GM04504 (cell line): ENCODE measurements around the gene PSME2.

Experiments used
- DNase-seq: peaks from one replicate; pipeline ENCODE4 v3.0.0-alpha.2; 2012; ENCODE audit warnings: low read depth

Gene PSME2, protein sequence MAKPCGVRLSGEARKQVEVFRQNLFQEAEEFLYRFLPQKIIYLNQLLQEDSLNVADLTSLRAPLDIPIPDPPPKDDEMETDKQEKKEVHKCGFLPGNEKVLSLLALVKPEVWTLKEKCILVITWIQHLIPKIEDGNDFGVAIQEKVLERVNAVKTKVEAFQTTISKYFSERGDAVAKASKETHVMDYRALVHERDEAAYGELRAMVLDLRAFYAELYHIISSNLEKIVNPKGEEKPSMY

DNA sequence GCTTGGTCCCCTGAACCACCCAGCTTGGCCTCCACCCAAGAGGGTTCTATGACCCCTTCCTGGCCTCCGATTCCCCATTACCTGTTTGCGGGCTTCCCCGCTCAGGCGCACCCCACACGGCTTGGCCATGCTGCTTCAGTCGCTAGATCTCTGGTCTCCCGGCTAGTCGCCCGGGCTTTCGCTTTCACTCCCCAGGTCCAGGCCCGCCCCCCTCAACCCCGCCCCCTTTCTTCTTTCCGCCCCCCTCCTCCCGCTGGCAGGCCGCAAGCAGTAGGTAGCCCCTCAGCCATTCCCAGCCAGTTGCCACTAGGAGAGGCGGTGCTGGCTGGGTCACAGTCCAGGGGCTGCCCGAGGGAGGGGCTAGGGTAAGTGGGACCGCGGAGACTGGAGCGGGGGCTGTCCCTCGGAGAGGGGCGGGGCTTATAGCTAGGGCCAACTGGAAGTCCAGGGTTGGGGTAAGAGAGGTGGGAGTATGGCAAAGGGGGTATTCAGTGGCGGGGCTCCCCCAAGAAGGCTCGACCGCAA lies at the start of gene PSME2:
Gene PSME2 (minus strand): TSS at position 158 of the 525 bp plus-strand sequence. CDS start 29 bp downstream, at position 129.
- DNase-seq: peak; percentile 89

DNA sequence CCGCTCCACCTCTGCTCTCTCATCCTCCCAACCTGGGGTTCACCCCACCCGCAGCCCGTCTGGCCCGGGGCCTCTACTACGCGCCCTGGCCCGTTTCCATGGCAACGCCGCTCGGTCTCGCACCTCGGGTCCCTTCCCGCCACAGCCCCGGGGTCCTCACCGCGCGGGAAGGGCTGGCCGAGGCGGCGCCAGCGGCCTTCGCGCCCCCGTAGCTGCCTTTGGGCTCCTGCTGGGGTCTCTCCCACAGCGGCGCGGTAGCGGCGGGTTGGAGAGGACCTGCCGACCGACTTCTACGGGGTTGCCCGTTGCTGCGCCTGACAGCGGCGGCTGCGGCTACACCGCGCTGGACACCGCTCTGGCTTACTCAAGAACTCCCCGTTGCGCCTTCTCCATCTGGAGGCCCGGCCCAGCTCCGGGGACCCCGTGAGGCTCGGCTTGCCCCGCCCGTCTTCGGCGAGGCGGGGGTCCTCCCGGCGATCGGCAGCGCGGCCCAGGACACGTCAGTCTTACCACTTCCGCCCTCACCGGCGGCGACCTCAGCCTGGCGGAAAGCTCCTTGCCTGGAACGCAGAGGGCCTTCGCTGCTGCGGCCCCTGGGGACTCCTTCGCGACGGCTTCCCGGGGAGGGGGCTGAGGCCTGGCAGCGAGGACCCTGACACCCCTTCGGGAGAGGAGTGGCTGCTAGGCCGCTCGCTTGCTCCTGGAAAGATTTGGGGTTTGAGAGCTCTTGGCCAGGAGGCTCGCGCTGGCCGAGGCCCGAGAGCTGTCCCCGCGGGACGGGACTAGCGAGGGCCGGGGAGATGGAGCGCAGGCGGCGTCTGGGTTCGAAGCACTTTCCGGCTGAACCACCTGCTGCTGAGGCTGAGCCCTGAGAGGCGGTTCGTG lies 49.0 kb upstream of the PSME2 start, which contains the start of gene TM9SF1:
Gene TM9SF1 (minus strand): TSS at position 256 of the 885 bp plus-strand sequence. CDS start 422 bp downstream, outside the sequence.
- DNase-seq: peak; percentile 68

- DNase-seq: no peak
Measured at GRCh38 chr14:24194873-24195185, 48.4 kb upstream of the PSME2 start.

DNA sequence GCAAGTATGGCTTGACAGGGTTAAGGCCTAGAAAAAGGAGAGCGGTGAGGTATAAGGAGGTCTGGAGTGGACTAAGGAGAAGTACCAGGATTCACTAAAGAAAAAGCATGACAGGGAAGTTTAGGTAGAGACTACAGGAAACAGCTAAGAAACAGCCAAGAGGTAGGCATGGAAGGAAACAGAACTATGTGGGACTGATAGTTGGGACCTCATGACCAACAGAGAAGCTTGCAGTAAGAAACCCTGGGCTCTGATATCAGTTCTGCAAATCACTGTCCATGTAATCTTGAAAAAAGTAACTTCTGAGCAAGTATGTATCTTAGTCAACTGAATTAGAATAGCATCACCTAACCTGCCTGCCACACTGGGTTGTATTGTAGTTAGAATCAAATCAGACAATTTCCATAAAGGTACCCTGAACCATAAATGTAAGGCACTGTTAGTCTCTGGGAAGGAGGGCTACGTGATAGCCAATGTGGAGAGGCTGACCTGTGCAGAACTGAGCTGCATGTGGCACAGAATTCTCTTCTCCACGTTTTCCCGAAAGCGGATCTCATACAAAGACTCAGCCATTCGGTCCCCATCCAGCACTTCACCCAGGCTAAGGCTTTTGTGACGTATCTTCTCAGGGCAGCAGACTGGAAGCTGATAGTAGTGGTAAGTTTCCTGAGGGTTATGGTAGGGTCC lies 47.9 kb upstream of the PSME2 start:
- DNase-seq: no peak

DNA sequence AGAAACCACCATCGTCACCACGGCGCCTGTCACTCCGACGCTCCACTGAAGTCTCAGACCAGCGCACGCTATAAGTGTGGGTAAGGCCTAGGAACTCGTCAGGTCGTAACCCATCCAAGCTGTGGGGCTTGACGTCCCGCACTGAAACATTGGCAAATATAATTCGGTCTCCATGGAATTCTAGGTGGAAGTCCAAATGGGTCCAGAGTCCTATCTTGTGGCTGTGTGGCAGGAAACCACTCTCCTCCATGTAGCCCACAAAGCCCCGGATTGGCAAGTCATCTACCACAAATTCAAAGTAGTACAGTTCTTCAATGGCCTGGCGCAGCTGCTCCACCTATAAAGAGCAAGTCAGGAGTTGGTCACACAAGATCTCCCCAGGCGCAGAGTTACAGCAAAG lies 46.5 kb upstream of the PSME2 start:
- DNase-seq: no peak

DNA sequence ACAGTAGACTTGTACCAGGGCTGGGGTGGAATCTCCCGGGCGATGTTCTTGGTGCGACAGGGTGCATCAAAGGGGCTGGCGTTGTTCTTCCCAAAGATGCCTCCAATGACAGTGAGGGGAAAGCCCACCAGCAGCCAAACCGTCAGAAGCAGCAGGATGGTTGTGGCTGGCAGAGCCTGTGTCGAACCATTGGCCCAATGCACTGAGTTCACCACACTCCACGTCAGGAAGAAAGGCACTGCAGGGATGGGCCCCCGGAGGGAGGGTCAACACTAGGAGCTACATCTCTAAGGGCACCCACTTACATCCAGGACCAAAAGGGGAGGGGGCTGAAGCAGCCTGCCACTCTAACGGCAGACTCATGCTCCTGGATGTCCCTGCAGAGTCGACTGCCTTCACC lies 44.0 kb upstream of the PSME2 start:
- no peak for DNase-seq

- DNase-seq: no peak
Measured at GRCh38 chr14:24189460-24189859, 43.0 kb upstream of the PSME2 start.

DNA sequence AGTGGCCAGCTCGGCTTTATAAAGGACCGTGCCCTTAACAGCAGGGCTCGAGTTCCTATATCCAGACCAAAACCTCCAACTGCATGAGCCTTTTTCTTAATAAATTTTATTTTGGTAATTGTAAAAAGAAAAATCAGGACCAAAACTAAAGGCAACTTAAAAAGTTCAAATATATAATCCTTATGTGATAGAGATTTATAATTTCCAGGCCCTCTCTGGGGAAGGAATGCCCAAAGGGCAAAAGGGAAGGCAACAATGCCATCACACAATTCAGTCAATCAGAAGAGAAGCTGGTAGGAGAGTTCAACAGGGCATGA lies 42.6 kb upstream of the PSME2 start:
- DNase-seq: no peak

- peak; percentile 94 for DNase-seq
Measured at GRCh38 chr14:24188251-24189058, 42.0 kb upstream of the PSME2 start, which contains the start of gene IPO4. TSS of gene IPO4 (minus strand) at chr14:24188816. CDS start at chr14:24188787, 29 bp downstream.

- no peak for DNase-seq
Measured at GRCh38 chr14:24187539-24187915, 41.1 kb upstream of the PSME2 start.

GRCh38 chr14:24186831-24187538 lies 40.6 kb upstream of the PSME2 start:
- DNase-seq: no peak

GRCh38 chr14:24185741-24186140 lies 39.3 kb upstream of the PSME2 start:
- DNase-seq: no peak

GRCh38 chr14:24185026-24185425 lies 38.6 kb upstream of the PSME2 start:
- DNase-seq: no peak

DNA sequence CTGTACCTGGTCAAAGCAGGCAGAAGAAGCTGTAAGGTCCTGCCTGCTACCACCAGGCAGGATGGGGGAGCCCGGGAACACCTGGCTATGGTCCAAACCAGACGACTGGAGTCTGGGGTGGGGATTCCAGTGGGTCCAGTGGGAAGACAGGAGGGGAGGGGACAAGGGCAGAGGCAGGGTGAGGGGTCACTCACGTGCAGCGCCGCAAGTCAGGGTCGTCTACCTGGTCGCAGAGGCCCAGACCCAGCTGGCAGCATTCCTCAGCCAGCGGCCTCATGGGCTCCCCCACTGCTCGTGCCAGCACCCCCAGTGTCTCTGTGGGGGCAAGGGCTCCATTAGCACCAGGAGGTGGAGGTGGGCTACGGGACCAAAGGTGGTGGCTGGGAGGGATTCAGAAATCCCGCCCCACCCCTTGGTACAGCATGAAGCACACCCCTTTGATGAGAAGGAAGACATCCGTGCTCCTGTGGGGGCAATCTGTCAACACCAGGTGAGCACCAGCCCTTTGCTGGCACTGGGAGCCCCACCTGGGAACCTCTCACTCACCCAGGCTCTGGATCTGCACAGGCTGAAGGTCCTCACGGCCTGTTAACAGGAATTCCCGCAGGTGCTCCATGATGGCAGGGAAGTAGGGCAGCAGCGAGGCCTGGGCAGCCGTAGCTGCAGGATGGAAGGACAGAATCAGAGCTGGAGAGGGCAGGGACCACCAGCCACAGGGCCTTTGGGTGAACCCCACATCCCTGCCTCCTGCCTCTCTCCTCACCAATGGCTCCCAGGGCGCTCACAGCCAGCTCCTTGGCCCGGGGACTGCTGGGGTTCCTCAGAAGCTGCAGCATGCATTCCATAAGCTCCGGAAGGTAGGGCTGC lies 37.9 kb upstream of the PSME2 start:
- no peak for DNase-seq

DNA sequence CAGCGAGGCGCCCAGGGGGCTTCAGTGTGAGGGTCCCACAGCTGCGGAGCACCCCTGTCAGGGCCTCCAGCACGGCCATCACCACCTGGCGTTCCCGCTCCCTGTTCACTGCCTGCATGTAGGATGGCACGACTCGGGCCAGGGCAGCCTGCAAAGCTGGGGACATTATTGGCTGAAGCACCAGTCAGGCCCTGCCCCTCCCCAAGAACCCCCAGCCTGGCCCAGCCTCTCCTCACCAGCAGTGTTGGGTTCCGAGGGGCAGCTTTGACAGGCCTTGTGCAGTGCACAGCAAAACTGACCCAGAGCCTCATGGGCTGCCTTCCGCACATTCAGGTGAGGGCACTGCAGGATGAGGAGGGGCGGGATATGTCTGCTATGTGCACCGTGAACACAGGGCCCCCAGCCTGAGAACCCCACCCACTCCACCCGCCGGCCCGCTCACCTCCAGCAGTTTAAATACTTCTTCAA lies 36.6 kb upstream of the PSME2 start:
- DNase-seq: no peak

DNA sequence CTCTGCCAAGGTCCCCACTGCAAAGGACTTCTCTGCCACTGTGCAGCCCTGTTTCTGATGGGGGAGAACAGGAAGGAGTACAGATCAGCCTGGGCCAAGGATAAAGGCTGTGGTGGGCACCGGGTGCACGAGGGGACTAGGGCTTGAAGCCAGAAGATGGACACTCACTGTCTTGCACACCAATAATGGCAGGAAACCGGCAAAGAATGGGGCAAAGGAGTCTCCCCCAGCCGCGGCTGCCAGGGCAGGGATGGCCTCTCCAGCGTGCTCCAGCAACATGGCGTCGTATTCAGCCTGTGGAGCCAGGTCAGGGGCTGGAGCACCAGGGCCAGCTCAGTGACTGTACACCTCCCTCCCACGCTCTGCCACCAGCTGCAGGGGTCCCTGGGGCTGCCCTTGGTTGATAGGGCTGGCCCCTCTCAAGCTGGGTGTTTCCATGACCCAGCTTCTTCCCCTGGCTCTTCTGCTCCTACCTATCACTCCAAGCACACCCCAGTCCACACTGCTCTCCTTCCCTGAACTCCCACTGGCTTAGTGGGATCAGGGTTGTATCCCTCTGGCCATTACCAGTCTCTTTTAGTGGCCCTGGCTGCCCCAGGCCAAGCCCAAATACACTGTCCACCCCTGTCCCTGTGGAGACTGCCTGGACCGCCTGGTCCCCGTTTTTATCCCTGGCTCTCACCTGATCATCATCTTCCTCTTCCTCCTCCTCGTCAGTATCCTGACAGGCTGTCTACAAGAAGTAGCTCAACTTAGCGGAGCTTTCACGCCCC lies 35.9 kb upstream of the PSME2 start:
- no peak for DNase-seq

DNA sequence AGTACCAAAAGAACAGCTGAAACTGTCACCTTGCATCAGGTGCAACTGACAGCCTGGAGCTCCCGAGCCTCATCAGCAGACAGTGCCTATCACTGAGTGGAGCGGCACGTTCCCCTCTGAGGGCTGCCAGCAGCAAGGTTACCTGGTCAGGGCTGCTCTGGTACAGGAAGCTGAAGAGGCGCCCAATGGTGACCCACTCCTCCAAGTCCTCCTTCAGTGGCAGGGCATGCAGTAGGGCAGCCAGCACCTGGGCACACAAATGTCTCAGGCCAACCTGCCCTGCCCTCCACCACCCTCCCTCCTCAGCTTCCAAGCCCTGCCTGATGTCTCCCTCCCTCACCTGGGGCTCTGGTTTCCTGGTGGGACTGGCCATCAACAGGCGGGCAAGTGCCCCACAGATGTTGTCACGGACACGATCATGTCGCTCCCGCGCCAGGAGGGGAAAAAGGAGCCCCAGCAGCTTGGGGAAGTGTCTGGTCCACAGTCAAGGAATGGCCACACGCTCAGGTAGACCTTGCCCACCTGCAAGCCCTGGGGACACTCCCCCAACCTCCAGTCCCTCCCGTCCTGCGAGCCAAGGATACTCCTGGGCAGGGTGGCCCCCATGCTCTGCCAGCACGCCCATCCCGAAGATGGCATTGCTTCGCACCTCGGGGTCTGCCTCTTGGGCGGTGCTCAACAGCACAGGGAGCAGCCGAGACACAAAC lies 35.1 kb upstream of the PSME2 start:
- DNase-seq: no peak

DNA sequence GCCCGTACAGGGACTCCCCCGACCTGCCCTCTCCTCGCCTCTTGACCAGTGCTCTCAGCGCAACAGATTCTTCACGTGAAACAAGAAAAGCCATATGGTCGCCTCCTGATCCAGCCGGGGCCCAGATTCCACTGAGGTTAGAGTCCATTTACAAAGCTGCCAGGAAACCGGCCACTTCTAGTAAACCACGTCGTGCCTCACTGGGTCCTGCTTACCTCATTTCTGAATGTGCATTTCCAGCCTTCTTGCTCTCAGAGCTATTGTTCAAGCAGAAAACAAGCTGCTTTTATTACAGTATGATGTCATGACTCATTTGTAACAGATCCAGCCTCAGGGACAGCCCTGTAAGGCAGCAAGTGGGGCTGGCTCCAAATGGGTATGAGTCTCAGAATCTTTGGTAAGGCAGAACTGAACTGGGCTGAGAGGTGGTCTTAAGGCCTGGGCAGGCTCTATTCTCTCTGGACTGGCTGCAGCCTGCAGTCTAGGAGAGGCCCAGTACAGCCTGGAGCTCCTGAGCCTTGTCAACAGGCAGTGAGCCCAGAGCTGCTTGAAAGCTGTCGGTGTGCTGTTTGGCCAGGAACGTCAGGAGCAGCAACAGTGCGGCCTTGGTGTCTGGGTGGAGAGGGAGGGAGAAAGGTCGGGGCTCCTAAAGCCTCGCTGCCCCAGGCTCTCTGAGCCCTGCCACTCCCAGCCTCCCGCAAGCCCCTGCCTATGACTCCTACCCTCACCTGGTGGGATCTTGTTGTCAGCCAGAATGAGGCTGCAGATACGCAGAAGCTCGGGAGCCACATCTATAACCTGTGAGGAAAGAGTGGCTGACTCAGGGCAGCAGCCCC lies 33.8 kb upstream of the PSME2 start:
- DNase-seq: peak; percentile 77
